ENCODE data around the gene FAM184A.

Gene FAM184A

DNA sequence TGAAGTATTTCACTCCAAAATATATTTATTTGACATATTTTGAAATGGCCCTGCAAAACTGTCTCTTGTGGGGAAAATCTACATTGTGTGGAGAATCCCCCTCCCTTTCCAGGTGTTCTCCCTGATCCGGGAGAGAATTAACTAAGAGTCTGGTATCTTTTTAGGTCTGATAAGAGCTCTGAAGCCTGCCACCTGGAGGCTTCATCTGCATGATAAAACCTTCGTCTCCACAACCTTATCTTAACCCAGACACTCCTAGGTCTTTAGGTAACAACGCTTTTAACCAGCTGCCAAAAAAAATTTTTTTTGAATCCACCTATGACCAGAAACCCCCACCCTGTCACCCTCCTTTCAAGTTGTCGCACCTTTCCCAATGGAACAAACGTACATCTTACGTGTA lies 43.0 kb downstream of the FAM184A start:
- no peak overlapping the region for H3K27ac ChIP-seq (replicated peaks; ENCODE audit: low read length)
- no peak overlapping the region for H4K91ac ChIP-seq (ENCODE audit: low read depth, low read length, poor library complexity)
- H3K27me3 ChIP-seq (ENCODE audit: control insufficient read depth in 3 of 3, insufficient read depth in 3 of 3, low read depth in 1 of 3, low read length in 3 of 3) = no peaks in the 10 kb centered on the region
- H3K4me1 ChIP-seq (ENCODE audit: control insufficient read depth in 2 of 2, insufficient read depth in 1 of 2, low read depth in 1 of 2, low read length in 2 of 2) = peaks cover 3 to 16% of the 10 kb centered on the region in 2 donors
- H2BK120ac ChIP-seq (ENCODE audit: low read depth, low read length) = no peak overlapping the region
- no peak overlapping the region for H3K9ac ChIP-seq (ENCODE audit: low read depth, low read length, poor library complexity)
- H3K79me1 ChIP-seq (ENCODE audit: low read depth, low read length) = no peaks in the 10 kb centered on the region
- no peak overlapping the region for H2BK5ac ChIP-seq (ENCODE audit: low read length)
- no peak overlapping the region for H3K4me3 ChIP-seq (ENCODE audit: low read length in 2 of 2)
- H2BK12ac ChIP-seq (ENCODE audit: low read length) = no peak overlapping the region
- H3K4ac ChIP-seq (ENCODE audit: low read length) = no peak overlapping the region
- no peak overlapping the region for H2AFZ ChIP-seq (ENCODE audit: low read length)
- no CpG with 5 or more reads among the region's 6 CpGs for WGBS, 2 donors (ENCODE audit: extremely low coverage in 2 of 2, insufficient read length in 2 of 2, insufficient replicate concordance in 1 of 2)
- no peak overlapping the region for H2BK15ac ChIP-seq (ENCODE audit: low read length)
- H3K14ac ChIP-seq (ENCODE audit: low read length) = no peak overlapping the region
- H4K8ac ChIP-seq (ENCODE audit: low read depth, low read length) = no peak overlapping the region
- no peaks in the 10 kb centered on the region for H3K36me3 ChIP-seq (replicated peaks in 1 of 2; ENCODE audit: control insufficient read depth in 2 of 2, insufficient read depth in 2 of 2, low read length in 2 of 2)
- H3K18ac ChIP-seq (ENCODE audit: low read length) = no peak overlapping the region
- no peak overlapping the region for H3K23ac ChIP-seq (ENCODE audit: low read depth, low read length, poor library complexity)
- DNase-seq (ENCODE audit: low spot score) = no peak
- no peak overlapping the region for H3K4me2 ChIP-seq (ENCODE audit: insufficient read depth, low read length, poor library complexity, severe bottlenecking)
- no peaks in the 10 kb centered on the region for H3K9me3 ChIP-seq (replicated peaks in 1 of 2; ENCODE audit: control insufficient read depth in 2 of 2, insufficient read depth in 1 of 2, low read depth in 1 of 2, low read length in 2 of 2)
- H2AK5ac ChIP-seq (ENCODE audit: low read depth, low read length) = no peak overlapping the region

- peaks cover 3 to 16% of the 10 kb centered on the region in 2 donors for H3K4me1 ChIP-seq (ENCODE audit: control insufficient read depth in 2 of 2, insufficient read depth in 1 of 2, low read depth in 1 of 2, low read length in 2 of 2)
- no peak overlapping the region for H2BK15ac ChIP-seq (ENCODE audit: low read length)
- no peaks in the 10 kb centered on the region for H3K27me3 ChIP-seq (ENCODE audit: control insufficient read depth in 3 of 3, insufficient read depth in 3 of 3, low read depth in 1 of 3, low read length in 3 of 3)
- H3K18ac ChIP-seq (ENCODE audit: low read length) = no peak overlapping the region
- no peak overlapping the region for H3K27ac ChIP-seq (replicated peaks; ENCODE audit: low read length)
- no peak overlapping the region for H2BK12ac ChIP-seq (ENCODE audit: low read length)
- no CpG with 5 or more reads among the region's 6 CpGs for WGBS, 2 donors (ENCODE audit: extremely low coverage in 2 of 2, insufficient read length in 2 of 2, insufficient replicate concordance in 1 of 2)
- no peak for DNase-seq (ENCODE audit: low spot score)
- no peak overlapping the region for H4K8ac ChIP-seq (ENCODE audit: low read depth, low read length)
- H2BK120ac ChIP-seq (ENCODE audit: low read depth, low read length) = no peak overlapping the region
- no peak overlapping the region for H3K9ac ChIP-seq (ENCODE audit: low read depth, low read length, poor library complexity)
- no peaks in the 10 kb centered on the region for H3K79me1 ChIP-seq (ENCODE audit: low read depth, low read length)
- H3K4ac ChIP-seq (ENCODE audit: low read length) = no peak overlapping the region
- no peak overlapping the region for H2AK5ac ChIP-seq (ENCODE audit: low read depth, low read length)
- H3K4me3 ChIP-seq (ENCODE audit: low read length in 2 of 2) = no peak overlapping the region
- H3K14ac ChIP-seq (ENCODE audit: low read length) = no peak overlapping the region
- H3K4me2 ChIP-seq (ENCODE audit: insufficient read depth, low read length, poor library complexity, severe bottlenecking) = no peak overlapping the region
- no peak overlapping the region for H3K23ac ChIP-seq (ENCODE audit: low read depth, low read length, poor library complexity)
- peak overlapping the region; percentile 46 for H2AFZ ChIP-seq (ENCODE audit: low read length)
- H4K91ac ChIP-seq (ENCODE audit: low read depth, low read length, poor library complexity) = no peak overlapping the region
- H2BK5ac ChIP-seq (ENCODE audit: low read length) = no peak overlapping the region
- H3K36me3 ChIP-seq (replicated peaks in 1 of 2; ENCODE audit: control insufficient read depth in 2 of 2, insufficient read depth in 2 of 2, low read length in 2 of 2) = no peaks in the 10 kb centered on the region
- H3K9me3 ChIP-seq (replicated peaks in 1 of 2; ENCODE audit: control insufficient read depth in 2 of 2, insufficient read depth in 1 of 2, low read depth in 1 of 2, low read length in 2 of 2) = no peaks in the 10 kb centered on the region
Measured at GRCh38 chr6:119034827-119035458, 43.5 kb downstream of the FAM184A start.

DNA sequence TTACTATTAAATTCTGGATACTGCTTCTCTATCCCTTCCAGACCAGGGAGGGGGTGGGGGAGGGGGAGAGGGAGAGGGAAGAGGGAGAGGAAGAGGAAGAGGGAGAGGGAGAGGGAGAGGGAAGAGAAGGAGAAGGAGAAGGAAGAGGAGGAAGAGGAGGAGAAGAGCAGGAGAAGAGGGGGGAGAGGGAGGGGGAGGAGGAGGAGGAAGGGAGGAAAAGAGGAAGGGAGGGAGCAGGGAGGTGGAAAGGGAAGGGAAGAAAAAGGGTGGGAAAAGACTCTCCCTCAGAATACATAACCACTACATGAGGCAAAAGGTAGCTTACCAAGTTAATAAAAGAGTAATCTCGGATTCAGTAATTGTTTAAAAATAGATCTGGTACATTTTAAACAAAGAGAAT lies 46.0 kb downstream of the FAM184A start:
- no peak overlapping the region for H3K18ac ChIP-seq (ENCODE audit: low read length)
- no peaks in the 10 kb centered on the region for H3K27me3 ChIP-seq (ENCODE audit: control insufficient read depth in 3 of 3, insufficient read depth in 3 of 3, low read depth in 1 of 3, low read length in 3 of 3)
- H3K9me3 ChIP-seq (replicated peaks in 1 of 2; ENCODE audit: control insufficient read depth in 2 of 2, insufficient read depth in 1 of 2, low read depth in 1 of 2, low read length in 2 of 2) = no peaks in the 10 kb centered on the region
- no peak overlapping the region for H2BK5ac ChIP-seq (ENCODE audit: low read length)
- H3K79me1 ChIP-seq (ENCODE audit: low read depth, low read length) = no peaks in the 10 kb centered on the region
- no peak overlapping the region for H2AK5ac ChIP-seq (ENCODE audit: low read depth, low read length)
- no CpG with 5 or more reads among the region's 1 CpG for WGBS, 2 donors (ENCODE audit: extremely low coverage in 2 of 2, insufficient read length in 2 of 2, insufficient replicate concordance in 1 of 2)
- H3K4ac ChIP-seq (ENCODE audit: low read length) = no peak overlapping the region
- no peak overlapping the region for H3K14ac ChIP-seq (ENCODE audit: low read length)
- no peak overlapping the region for H4K8ac ChIP-seq (ENCODE audit: low read depth, low read length)
- no peak overlapping the region for H2BK12ac ChIP-seq (ENCODE audit: low read length)
- no peak overlapping the region for H2BK120ac ChIP-seq (ENCODE audit: low read depth, low read length)
- H3K9ac ChIP-seq (ENCODE audit: low read depth, low read length, poor library complexity) = no peak overlapping the region
- no peak overlapping the region for H2BK15ac ChIP-seq (ENCODE audit: low read length)
- H3K23ac ChIP-seq (ENCODE audit: low read depth, low read length, poor library complexity) = no peak overlapping the region
- peaks cover 3 to 16% of the 10 kb centered on the region in 2 donors for H3K4me1 ChIP-seq (ENCODE audit: control insufficient read depth in 2 of 2, insufficient read depth in 1 of 2, low read depth in 1 of 2, low read length in 2 of 2)
- H4K91ac ChIP-seq (ENCODE audit: low read depth, low read length, poor library complexity) = no peak overlapping the region
- no peak overlapping the region for H3K27ac ChIP-seq (replicated peaks; ENCODE audit: low read length)
- no peak overlapping the region for H3K4me2 ChIP-seq (ENCODE audit: insufficient read depth, low read length, poor library complexity, severe bottlenecking)
- H3K4me3 ChIP-seq (ENCODE audit: low read length in 2 of 2) = no peak overlapping the region
- no peak for DNase-seq (ENCODE audit: low spot score)
- no peak overlapping the region for H2AFZ ChIP-seq (ENCODE audit: low read length)
- H3K36me3 ChIP-seq (replicated peaks in 1 of 2; ENCODE audit: control insufficient read depth in 2 of 2, insufficient read depth in 2 of 2, low read length in 2 of 2) = peaks cover 0 to 4% of the 10 kb centered on the region in 2 donors

DNA sequence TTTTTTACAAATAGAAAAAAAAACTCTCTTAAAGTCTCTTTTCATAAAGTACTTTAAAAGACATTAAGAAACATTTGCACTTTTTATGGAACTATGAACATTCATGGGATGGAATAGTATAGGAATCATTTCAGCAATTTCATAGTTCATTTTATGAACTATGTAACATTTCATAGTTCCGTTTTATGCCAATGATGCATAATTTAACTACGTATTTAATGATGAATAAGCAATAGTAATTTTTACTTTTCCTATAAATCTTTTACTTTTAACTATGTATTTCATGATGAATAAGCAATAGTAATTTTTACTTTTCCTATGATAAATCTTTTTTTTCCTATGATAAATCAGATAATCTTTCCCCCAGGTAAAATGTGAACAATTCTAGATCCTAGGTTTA lies 47.7 kb downstream of the FAM184A start:
- Histone ChIP-seq H3K27me3 (ENCODE audit: control insufficient read depth in 3 of 3, insufficient read depth in 3 of 3, low read depth in 1 of 3, low read length in 3 of 3) (peaks cover 0 to 9% (median 0%) of the 10 kb centered on the region in 3 experiments), H3K18ac (ENCODE audit: low read length) (no peak overlapping the region), H2AFZ (ENCODE audit: low read length) (no peak overlapping the region), H2BK12ac (ENCODE audit: low read length) (no peak overlapping the region), H3K14ac (ENCODE audit: low read length) (no peak overlapping the region), H2BK15ac (ENCODE audit: low read length) (no peak overlapping the region), H4K8ac (ENCODE audit: low read depth, low read length) (no peak overlapping the region), H2BK5ac (ENCODE audit: low read length) (no peak overlapping the region), H4K91ac (ENCODE audit: low read depth, low read length, poor library complexity) (no peak overlapping the region), H2BK120ac (ENCODE audit: low read depth, low read length) (no peak overlapping the region), H3K4me3 (ENCODE audit: low read length in 2 of 2) (no peak overlapping the region), H3K36me3 (replicated peaks in 1 of 2; ENCODE audit: control insufficient read depth in 2 of 2, insufficient read depth in 2 of 2, low read length in 2 of 2) (peaks cover 0 to 4% of the 10 kb centered on the region in 2 donors), H3K9ac (ENCODE audit: low read depth, low read length, poor library complexity) (no peak overlapping the region), H3K23ac (ENCODE audit: low read depth, low read length, poor library complexity) (no peak overlapping the region), H2AK5ac (ENCODE audit: low read depth, low read length) (no peak overlapping the region), H3K4me2 (ENCODE audit: insufficient read depth, low read length, poor library complexity, severe bottlenecking) (no peak overlapping the region), H3K4ac (ENCODE audit: low read length) (no peak overlapping the region), H3K4me1 (ENCODE audit: control insufficient read depth in 2 of 2, insufficient read depth in 1 of 2, low read depth in 1 of 2, low read length in 2 of 2) (peaks cover 3 to 14% of the 10 kb centered on the region in 2 donors), H3K79me1 (ENCODE audit: low read depth, low read length) (no peaks in the 10 kb centered on the region), H3K27ac (replicated peaks; ENCODE audit: low read length) (no peak overlapping the region), H3K9me3 (replicated peaks in 1 of 2; ENCODE audit: control insufficient read depth in 2 of 2, insufficient read depth in 1 of 2, low read depth in 1 of 2, low read length in 2 of 2) (no peaks in the 10 kb centered on the region)
- WGBS, 2 donors (ENCODE audit: extremely low coverage in 2 of 2, insufficient read length in 2 of 2, insufficient replicate concordance in 1 of 2) = no CpG with 5 or more reads among the region's 2 CpGs
- DNase-seq (ENCODE audit: low spot score) = no peak

Measured in neuronal stem cell (in vitro differentiated cells).